GM19372 (cell line): ENCODE data around the gene IL11RA.

Experiments
- ATAC-seq: cut with Tn5 transposase; IDR thresholded peaks from one replicate; pipeline ENCODE4 v1.9.1; 2021; ENCODE audit warnings: mild to moderate bottlenecking, low read depth, moderate library complexity; ENCODE audit not compliant: unreplicated experiment

The IL11RA gene

GRCh38 chr9:34684145-34684544 is 32.2 kb downstream of the IL11RA start:
- ATAC-seq = no peak

- ATAC-seq = no peak
These were observed 32.8 kb downstream of the IL11RA start for GRCh38 chr9:34684816-34685215.

- ATAC-seq = no peak
These were observed 33.6 kb downstream of the IL11RA start for GRCh38 chr9:34685591-34685990.

- no peak for ATAC-seq
These were observed 34.2 kb downstream of the IL11RA start for GRCh38 chr9:34686231-34686630.

- no peak for ATAC-seq
These were observed 34.7 kb downstream of the IL11RA start for GRCh38 chr9:34686732-34687131.

- ATAC-seq = no peak
These were observed 35.5 kb downstream of the IL11RA start for GRCh38 chr9:34687276-34688030.

- no peak for ATAC-seq
These were observed 36.5 kb downstream of the IL11RA start for GRCh38 chr9:34688329-34689115.

- ATAC-seq = no peak
These were observed 37.1 kb downstream of the IL11RA start for GRCh38 chr9:34689116-34689470.

- no peak for ATAC-seq
These were observed 37.5 kb downstream of the IL11RA start for GRCh38 chr9:34689512-34689911.

GRCh38 chr9:34690983-34691935 is 39.3 kb downstream of the IL11RA start, which contains the start of gene CCL19:
CCL19 (minus strand) TSS chr9:34691276; CDS start chr9:34691139, 137 bp downstream.
- no peak for ATAC-seq

GRCh38 chr9:34691936-34692315 is 39.9 kb downstream of the IL11RA start:
- ATAC-seq = no peak

- ATAC-seq = no peak
These were observed 41.6 kb downstream of the IL11RA start for GRCh38 chr9:34693560-34693959.

- no peak for ATAC-seq
These were observed 42.8 kb downstream of the IL11RA start for GRCh38 chr9:34694811-34695210.

- no peak for ATAC-seq
These were observed 49.2 kb downstream of the IL11RA start for GRCh38 chr9:34701023-34701768.

- ATAC-seq = no peak
These were observed 50.1 kb downstream of the IL11RA start for GRCh38 chr9:34701769-34702736.

- no peak for ATAC-seq
These were observed 55.1 kb downstream of the IL11RA start for GRCh38 chr9:34707130-34707529.

- no peak for ATAC-seq
These were observed 57.4 kb downstream of the IL11RA start for GRCh38 chr9:34709196-34709978.

GRCh38 chr9:34710023-34710422 is 58.0 kb downstream of the IL11RA start, which contains the start of gene CCL21:
CCL21 (minus strand) TSS chr9:34710136; CDS start chr9:34710066, 70 bp downstream.
- no peak for ATAC-seq
